GM21619 (cell line): ENCODE results near the gene TSNAX.
"Not testable (repeated sequence)": the region's sequence is repeated elsewhere in the genome, so short reads cannot be mapped to it uniquely, and the experiment has no call there.

ENCODE experiments used
- ATAC-seq: cut with Tn5 transposase; IDR thresholded peaks from one replicate; pipeline ENCODE4 v1.9.1; 2021; ENCODE audit not compliant: unreplicated experiment

The TSNAX gene

GRCh38 chr1:231558708-231559185 is 30.3 kb downstream of the TSNAX start:
- no peak for ATAC-seq

GRCh38 chr1:231561647-231562383 is 33.3 kb downstream of the TSNAX start:
- ATAC-seq, result no peak

DNA sequence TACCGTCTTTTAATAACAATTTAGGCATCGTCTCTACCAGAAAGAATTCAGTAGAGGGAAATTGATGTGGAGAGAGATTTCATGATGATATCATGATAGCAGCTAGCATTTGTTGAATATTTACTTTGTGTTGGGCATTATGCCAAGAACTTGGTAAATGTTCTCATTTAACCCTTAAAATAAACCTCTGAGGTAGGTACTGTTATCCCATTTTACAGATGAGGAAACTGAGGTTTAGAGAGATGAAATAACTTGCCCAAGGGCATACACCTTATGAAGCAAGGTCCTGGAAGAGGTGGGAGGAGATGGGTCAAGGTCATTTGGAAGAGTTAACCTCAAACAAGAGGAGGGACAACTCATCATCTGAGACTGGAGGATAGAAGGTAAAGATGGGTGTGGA is 34.8 kb downstream of the TSNAX start:
- ATAC-seq, result no peak

DNA sequence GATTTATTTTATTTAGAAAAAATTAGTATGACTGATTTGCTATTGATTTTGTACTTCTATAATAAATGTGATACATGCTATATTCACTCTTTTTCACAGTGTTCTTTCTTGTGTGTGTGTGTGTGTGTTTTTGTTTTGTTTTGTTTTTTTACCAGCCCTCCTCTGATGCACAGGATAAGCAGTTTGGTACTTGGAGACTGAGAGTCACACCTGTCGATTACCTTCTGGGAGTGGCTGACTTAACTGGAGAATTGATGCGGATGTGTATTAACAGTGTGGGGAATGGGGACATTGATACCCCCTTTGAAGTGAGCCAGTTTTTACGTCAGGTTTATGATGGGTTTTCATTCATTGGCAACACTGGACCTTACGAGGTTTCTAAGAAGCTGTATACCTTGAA is 35.9 kb downstream of the TSNAX start:
- ATAC-seq, result no peak

- no peak for ATAC-seq
Measured at GRCh38 chr1:231566496-231566895, 38.0 kb downstream of the TSNAX start.

DNA sequence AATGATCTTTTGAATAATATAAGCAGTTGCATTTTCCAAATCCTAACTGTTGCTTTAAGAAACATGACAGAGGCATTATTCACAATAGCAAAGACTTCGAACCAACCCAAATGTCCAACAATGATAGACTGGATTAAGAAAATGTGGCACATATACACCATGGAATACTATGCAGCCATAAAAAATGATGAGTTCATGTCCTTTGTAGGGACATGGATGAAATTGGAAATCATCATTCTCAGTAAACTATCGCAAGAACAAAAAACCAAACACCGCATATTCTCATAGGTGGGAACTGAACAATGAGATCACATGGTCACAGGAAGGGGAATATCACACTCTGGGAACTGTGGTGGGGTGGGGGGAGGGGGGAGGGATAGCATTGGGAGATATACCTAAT is 41.8 kb downstream of the TSNAX start:
- not testable (repeated sequence) for ATAC-seq

DNA sequence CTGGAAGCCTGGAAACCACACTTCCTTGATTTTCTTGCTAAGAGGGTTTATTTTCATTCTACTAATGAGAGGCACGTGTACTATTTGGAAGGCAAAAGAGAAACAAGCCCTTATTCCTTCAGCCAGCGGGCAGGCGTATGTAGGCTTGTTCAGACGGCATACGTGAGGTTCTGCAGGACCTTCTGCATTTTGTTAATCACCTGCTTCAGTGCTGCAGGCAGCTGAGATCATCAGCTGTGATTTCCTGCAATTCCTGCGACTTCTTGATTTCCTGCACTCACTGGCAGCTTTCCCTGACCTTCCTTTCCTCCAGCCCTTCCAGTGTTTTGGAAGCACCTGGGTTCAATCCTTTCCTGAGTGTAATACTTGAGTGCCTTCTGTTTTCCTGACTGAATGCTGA is 43.4 kb downstream of the TSNAX start:
- no peak for ATAC-seq

GRCh38 chr1:231575472-231575871 is 47.0 kb downstream of the TSNAX start:
- ATAC-seq, result no peak

- no peak for ATAC-seq
Measured at GRCh38 chr1:231576804-231577718, 48.6 kb downstream of the TSNAX start.

- ATAC-seq, result no peak
Measured at GRCh38 chr1:231580874-231581273, 52.4 kb downstream of the TSNAX start.

DNA sequence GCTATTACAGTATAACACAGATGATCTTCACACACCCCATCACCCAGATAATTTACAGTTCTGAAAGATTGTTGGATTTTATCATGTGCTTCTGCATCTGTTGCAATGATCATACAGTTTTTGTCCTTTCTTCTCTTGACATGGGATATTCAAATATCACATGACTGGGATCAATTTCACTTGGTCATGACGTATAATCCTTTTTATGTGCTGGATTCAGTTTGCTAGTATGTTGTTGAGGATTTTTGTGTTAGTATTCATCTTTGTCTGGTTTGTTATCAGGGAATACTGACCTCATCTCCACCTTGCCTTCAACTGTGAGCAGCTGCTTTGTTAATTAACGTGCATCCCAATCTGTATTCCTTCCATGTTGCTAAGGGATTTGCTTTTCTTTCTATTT is 53.4 kb downstream of the TSNAX start:
- no peak for ATAC-seq

DNA sequence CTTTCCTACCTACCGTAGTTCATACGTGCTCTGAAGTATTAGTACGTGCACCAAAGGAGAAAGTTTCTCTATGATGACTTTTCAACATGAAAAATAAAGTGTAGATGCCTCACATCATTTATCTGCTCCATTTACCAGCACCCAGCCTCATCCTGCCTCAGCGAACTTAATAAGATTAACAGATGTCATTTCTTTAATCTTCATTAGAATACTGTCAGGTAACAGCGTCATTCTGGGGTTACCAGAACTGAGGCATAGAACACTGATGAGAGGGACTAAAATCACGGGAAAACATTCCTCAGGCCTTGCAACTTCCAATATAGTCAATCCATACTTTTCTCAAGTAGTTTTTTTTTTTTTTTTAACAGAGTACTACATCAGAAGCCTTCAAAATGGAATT is 54.9 kb downstream of the TSNAX start:
- ATAC-seq, result no peak

DNA sequence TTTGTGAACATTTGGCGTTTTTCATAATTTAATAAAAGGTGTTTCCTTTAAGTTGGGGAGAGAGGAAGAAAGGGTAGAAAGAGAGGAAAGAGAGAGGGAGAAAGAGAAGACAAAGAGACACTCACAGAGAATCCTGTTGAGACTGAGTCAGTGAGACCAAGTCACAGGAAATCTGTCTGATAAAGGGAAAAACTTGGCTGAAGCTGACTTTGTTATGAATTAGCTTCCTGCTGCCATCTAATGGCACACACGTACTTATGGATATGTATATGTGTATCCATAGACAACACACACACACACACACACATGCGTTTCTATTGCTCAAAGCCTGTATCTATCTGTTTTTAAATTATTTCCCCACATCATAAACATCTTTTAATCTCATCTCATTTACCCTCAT is 55.6 kb downstream of the TSNAX start:
- no peak for ATAC-seq

DNA sequence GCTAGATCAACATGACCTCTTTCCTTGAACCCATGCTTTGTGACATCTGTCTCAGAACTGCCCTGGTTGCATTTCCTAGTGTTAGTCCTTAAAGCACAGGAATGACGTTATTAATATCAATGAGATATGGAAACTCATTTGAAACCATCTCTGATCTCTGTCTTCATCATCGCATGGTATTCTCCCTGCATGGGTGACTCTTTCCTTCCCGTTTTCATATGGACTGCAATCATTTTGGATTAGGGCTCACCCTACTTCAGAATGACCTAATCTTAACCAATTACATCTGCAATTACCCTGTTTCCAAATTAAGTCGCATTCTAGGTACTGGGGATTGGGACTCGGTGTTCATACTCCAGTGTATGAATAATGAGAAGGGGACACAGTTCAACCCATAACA is 56.5 kb downstream of the TSNAX start:
- ATAC-seq, result no peak

DNA sequence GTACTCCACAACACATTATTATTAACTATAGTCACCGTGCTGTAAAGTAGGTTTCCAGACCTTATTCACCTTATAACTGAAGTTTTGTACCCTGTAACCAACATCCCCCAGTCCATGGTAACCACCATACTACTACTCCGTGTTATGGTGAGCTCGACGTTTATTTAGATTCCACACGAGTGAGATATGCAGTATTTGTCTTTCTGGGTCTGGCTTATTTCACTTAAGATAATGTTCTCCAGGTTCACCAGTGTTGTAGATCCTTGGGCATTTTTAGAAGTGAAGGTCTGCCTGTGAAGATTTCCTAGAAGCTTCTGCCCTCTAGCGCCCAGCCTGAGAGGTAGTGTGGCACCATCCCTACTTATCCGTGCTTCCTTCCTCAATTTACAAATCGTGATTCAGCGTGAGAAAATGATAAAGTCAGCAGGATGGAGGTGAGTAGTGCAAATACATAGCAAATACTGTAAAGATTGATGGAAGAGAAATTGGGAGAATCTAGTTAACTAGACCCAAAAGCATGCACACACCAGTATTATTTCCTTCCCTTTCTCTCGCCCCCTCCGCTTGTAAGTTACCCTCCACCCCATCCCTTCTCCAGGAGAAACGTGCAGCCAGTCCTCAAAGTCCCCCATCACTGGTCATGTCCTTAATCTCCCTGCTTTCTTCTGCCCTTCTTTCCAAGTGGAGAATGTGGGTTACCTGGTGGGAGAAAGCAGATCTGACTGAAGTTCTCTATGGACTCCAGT is 62.2 kb downstream of the TSNAX start:
- peak; percentile 67 for ATAC-seq

- no peak for ATAC-seq
Measured at GRCh38 chr1:231591466-231591865, 63.0 kb downstream of the TSNAX start.

DNA sequence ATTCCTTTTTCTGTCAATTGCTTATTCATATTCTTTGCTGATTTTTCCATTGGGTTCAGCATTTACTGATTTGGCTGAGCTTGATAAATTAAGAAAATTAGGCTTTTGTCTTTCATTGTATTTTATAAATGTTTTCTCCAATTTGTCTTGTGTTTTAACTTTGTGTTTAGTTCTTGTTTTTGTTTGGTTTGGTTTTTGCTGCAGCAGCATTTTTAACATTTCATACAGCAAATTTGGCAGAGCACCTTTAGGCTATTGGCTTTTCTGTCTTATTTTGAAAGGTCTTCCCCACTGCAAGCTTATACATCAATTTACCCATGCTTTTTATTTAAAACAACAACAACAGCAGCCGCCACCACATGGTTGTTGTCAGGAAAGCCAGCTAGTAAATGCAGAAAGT is 64.3 kb downstream of the TSNAX start:
- ATAC-seq, result no peak

DNA sequence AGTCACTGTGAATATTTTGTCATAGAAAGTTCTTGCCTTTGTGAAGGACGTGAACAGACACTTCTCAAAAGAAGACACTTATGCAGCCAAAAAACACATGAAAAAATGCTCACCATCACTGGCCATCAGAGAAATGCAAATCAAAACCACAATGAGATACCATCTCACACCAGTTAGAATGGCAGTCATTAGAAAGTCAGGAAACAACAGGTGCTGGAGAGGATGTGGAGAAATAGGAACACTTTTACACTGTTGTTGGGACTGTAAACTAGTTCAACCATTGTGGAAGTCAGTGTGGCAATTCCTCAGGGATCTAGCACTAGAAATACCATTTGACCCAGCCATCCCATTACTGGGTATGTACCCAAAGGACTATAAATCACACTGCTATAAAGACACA is 64.8 kb downstream of the TSNAX start:
- ATAC-seq, result not testable (repeated sequence)

GRCh38 chr1:231594123-231594522 is 65.7 kb downstream of the TSNAX start:
- no peak for ATAC-seq

DNA sequence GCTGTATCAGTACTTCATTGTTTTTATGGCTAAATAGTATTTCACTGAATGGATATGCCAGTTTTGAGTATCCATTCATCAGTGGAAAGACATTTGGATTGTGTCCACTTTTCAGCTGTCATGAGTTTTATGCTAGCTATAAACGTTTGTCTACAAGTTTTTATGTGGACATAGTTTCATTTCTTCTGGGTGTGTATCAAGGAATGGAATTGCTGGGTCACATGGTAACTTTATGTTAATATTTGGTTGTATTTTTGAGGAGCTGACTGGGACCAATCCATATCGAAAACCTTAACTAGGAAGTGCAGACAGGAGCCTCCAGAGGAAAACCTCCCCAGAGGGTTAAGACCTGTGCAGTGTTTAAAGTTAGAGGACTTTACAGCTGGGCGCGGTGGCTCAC is 66.3 kb downstream of the TSNAX start:
- ATAC-seq, result no peak

DNA sequence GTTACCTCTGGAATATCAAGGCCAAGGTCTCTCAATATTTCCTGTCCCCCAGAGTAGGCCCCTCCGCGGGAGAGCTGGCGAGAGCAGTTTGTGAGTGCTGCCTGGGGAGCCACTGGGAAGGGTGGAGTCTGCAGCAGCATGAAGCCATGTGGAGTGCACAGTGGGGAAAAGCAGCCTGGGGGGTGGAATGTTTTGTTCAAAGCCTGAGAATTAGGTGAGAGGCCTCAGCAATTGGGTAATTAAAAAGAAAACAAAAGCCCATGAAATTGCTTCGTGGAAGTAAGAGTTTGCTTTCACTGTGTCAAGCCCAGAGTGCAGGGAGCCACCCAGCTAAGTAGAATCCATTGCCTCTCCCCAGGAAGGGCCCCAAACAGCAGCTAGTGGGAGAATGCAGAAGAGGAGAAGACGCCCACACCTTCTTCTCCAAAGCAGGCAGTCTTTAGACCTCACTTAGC is 67.9 kb downstream of the TSNAX start:
- ATAC-seq, result no peak
